H1 (cell line): ENCODE measurements around the gene MAPRE2. TPM values are rescaled to one million over a fixed set of nuclear protein-coding genes. Genes with fewer than 3 reads are reported as not detected.

Source experiments
- CTCF ChIA-PET: fragments of 300-600 bp; sonication (Branson Sonifier 250); formaldehyde crosslinking; loops from one replicate; lab custom pipeline; 2021; ENCODE audit not compliant: partially characterized antibody; lab: Charles Lee
- POLR2A ChIA-PET: fragments of 300-600 bp; sonication (Branson Sonifier 250); formaldehyde crosslinking; loops from one replicate; lab custom pipeline; 2021; ENCODE audit warnings: inconsistent platforms; ENCODE audit not compliant: partially characterized antibody; lab: Charles Lee
- DNase-seq, 2 experiments: peaks; one replicate each; pipeline versions ENCODE4 v3.0.0 to v3.0.0-alpha.2; 2010 to 2022; ENCODE audit warnings: low spot score in 2 of 2, low read depth in 1 of 2, mixed read lengths in 1 of 2
- FAIRE-seq: peaks from 2 replicates; lab custom pipeline; 2011; peaks lifted over from hg19 to GRCh38; lab: Jason Lieb, UNC
- H2AFZ ChIP-seq: 2 replicates; pipeline ENCODE4 v1.8.1; 2012; ENCODE audit warnings: low read length, inconsistent platforms
- H2AK5ac ChIP-seq: 2 replicates; pipeline ENCODE4 v1.6.1; 2013; ENCODE audit warnings: low read depth, low read length
- H2BK120ac ChIP-seq: replicated peaks from 2 replicates; pipeline ENCODE3; 2013; ENCODE audit warnings: low read depth, low read length, inconsistent platforms
- H2BK12ac ChIP-seq: 2 replicates; pipeline ENCODE4 v1.6.1; 2013; ENCODE audit warnings: low read depth, low read length
- H2BK15ac ChIP-seq: 2 replicates; pipeline ENCODE4 v1.6.1; 2013; ENCODE audit warnings: low read length
- H2BK20ac ChIP-seq: 2 replicates; pipeline ENCODE4 v1.6.1; 2013; ENCODE audit warnings: low read length
- H2BK5ac ChIP-seq: 2 replicates; pipeline ENCODE4 v1.6.1; 2013; ENCODE audit warnings: low read depth, low read length
- H3K14ac ChIP-seq: 2 replicates; pipeline ENCODE4 v1.6.1; 2013; ENCODE audit warnings: inconsistent platforms; ENCODE audit not compliant: insufficient read length
- H3K18ac ChIP-seq: 2 replicates; pipeline ENCODE4 v1.6.1; 2013; ENCODE audit warnings: low read length; ENCODE audit errors: extremely low read depth
- H3K23ac ChIP-seq: 2 replicates; pipeline ENCODE4 v1.6.1; 2013; ENCODE audit warnings: inconsistent platforms; ENCODE audit not compliant: insufficient read length
- H3K23me2 ChIP-seq: 2 replicates; pipeline ENCODE4 v1.6.1; 2013; ENCODE audit warnings: low read depth, low read length
- H3K27ac ChIP-seq: 2 replicates; pipeline ENCODE4 v1.6.1; 2011; ENCODE audit warnings: low read depth, low read length, inconsistent platforms
- H3K27me3 ChIP-seq, 4 experiments: replicated peaks in 1 of 4; 1 replicate in 1 of 4; 2 replicates in 3 of 4; pipeline versions ENCODE4 v1.6.1 to v1.8.1; 2011 to 2013; ENCODE audit warnings: low read length in 3 of 4, mild to moderate bottlenecking in 3 of 4, inconsistent platforms in 2 of 4, mixed read lengths in 2 of 4, moderate library complexity in 1 of 4; ENCODE audit not compliant: control insufficient read depth in 3 of 4, insufficient read depth in 3 of 4; ENCODE audit errors: extremely low read depth in 1 of 4
- H3K36me3 ChIP-seq, 4 experiments: 2 replicates each; pipeline versions ENCODE4 v1.6.1 to v1.8.1; 2011 to 2013; ENCODE audit warnings: mild to moderate bottlenecking in 4 of 4, low read length in 3 of 4, moderate library complexity in 2 of 4, control low read depth in 1 of 4, inconsistent platforms in 1 of 4; ENCODE audit not compliant: insufficient read depth in 4 of 4, control insufficient read depth in 2 of 4
- H3K4ac ChIP-seq: replicated peaks from 2 replicates; pipeline ENCODE3; 2013; ENCODE audit warnings: low read length, low read depth, mixed read lengths, inconsistent platforms; ENCODE audit not compliant: insufficient read length
- H3K4me1 ChIP-seq, 4 experiments: replicated peaks in 1 of 4; 1 replicate in 1 of 4; 2 replicates in 3 of 4; pipeline versions ENCODE4 v1.6.1 to v1.8.1; 2011 to 2013; ENCODE audit warnings: low read length in 3 of 4, inconsistent platforms in 2 of 4, mixed read lengths in 1 of 4; ENCODE audit not compliant: insufficient read depth in 4 of 4, control insufficient read depth in 3 of 4
- H3K4me2 ChIP-seq, 2 experiments: 2 replicates each; pipeline versions ENCODE4 v1.6.1 to v1.8.1; 2011 to 2013; ENCODE audit warnings: low read depth in 2 of 2, low read length in 2 of 2, control low read depth in 1 of 2, inconsistent platforms in 1 of 2, mild to moderate bottlenecking in 1 of 2; ENCODE audit not compliant: insufficient read depth in 1 of 2
- H3K4me3 ChIP-seq, 4 experiments: fragments of 200-600, 300-600 bp in 1 of 4; sonication (generic), shearing (Covaris generic), sonication (Bioruptor Twin) in 1 of 4; 2 replicates each; pipeline versions ENCODE4 v1.5.1 to v1.8.1; 2011 to 2016; ENCODE audit warnings: low read length in 4 of 4, low read depth in 3 of 4, control low read depth in 2 of 4, inconsistent platforms in 2 of 4, mild to moderate bottlenecking in 2 of 4, mixed read lengths in 1 of 4, moderate library complexity in 1 of 4; ENCODE audit not compliant: insufficient read depth in 2 of 4; ENCODE audit errors: extremely low read depth in 1 of 4
- H3K56ac ChIP-seq: replicated peaks from 2 replicates; pipeline ENCODE3; 2013; ENCODE audit warnings: low read depth, mild to moderate bottlenecking, mixed read lengths, low read length, inconsistent platforms; ENCODE audit not compliant: insufficient read length
- H3K79me1 ChIP-seq: 2 replicates; pipeline ENCODE4 v1.6.1; 2013; ENCODE audit warnings: low read depth, low read length, control low read depth
- H3K79me2 ChIP-seq, 2 experiments: 2 replicates each; pipeline versions ENCODE4 v1.6.1 to v1.8.1; 2012 to 2013; ENCODE audit warnings: low read length in 2 of 2, mild to moderate bottlenecking in 2 of 2, inconsistent platforms in 1 of 2; ENCODE audit not compliant: insufficient read depth in 2 of 2, control insufficient read depth in 1 of 2
- H3K9ac ChIP-seq, 4 experiments: replicated peaks in 1 of 4; 1 replicate in 1 of 4; 2 replicates in 3 of 4; pipeline versions ENCODE4 v1.6.1 to v1.8.1; 2011 to 2013; ENCODE audit warnings: low read depth in 3 of 4, low read length in 3 of 4, control low read depth in 2 of 4, mild to moderate bottlenecking in 2 of 4, moderate library complexity in 2 of 4, inconsistent platforms in 1 of 4; ENCODE audit errors: extremely low read depth in 1 of 4
- H3K9me3 ChIP-seq, 2 experiments: 2 replicates each; pipeline versions ENCODE4 v1.6.1 to v1.8.1; 2012 to 2013; ENCODE audit warnings: mild to moderate bottlenecking in 2 of 2, moderate library complexity in 2 of 2, control low read depth in 1 of 2, inconsistent platforms in 1 of 2, low read depth in 1 of 2, low read length in 1 of 2, mixed read lengths in 1 of 2; ENCODE audit not compliant: insufficient read depth in 2 of 2
- H4K20me1 ChIP-seq, 2 experiments: replicated peaks in 1 of 2; 2 replicates each; pipeline versions ENCODE3 to v1.8.1; 2011 to 2013; ENCODE audit warnings: inconsistent platforms in 2 of 2, low read length in 2 of 2, mild to moderate bottlenecking in 1 of 2; ENCODE audit not compliant: insufficient read depth in 2 of 2, control insufficient read depth in 1 of 2
- H4K5ac ChIP-seq: 2 replicates; pipeline ENCODE4 v1.6.1; 2013; ENCODE audit warnings: low read length, low read depth, mixed read lengths, inconsistent platforms; ENCODE audit not compliant: insufficient read length
- H4K8ac ChIP-seq: 2 replicates; pipeline ENCODE4 v1.8.0; 2013; ENCODE audit warnings: mild to moderate bottlenecking, moderate library complexity, low read length, inconsistent platforms; ENCODE audit not compliant: insufficient read depth; ENCODE audit errors: extremely low read depth
- H4K91ac ChIP-seq: replicated peaks from 2 replicates; pipeline ENCODE3; 2013; ENCODE audit warnings: low read length, mixed read lengths, inconsistent platforms; ENCODE audit not compliant: insufficient read length
- BCL11A ChIP-seq, 2 experiments: IDR thresholded peaks; one replicate each; pipeline ENCODE4 v1.6.1; 2011; ENCODE audit warnings: low read depth in 2 of 2, low read length in 2 of 2, mild to moderate bottlenecking in 2 of 2
- EGR1 ChIP-seq: IDR thresholded peaks from 2 replicates; pipeline ENCODE4 v1.6.1; 2011; ENCODE audit warnings: low read depth, low read length, borderline replicate concordance
- EP300 ChIP-seq, 2 experiments: IDR thresholded peaks; 1 replicate in 1 of 2; 2 replicates in 1 of 2; pipeline ENCODE4 v1.6.1; 2011 to 2012; ENCODE audit warnings: low read depth in 2 of 2, low read length in 2 of 2, mild to moderate bottlenecking in 2 of 2, borderline replicate concordance in 1 of 2, inconsistent platforms in 1 of 2, moderate library complexity in 1 of 2
- EZH2 ChIP-seq: fragments of 200-600 bp; sonication (generic); IDR thresholded peaks from 2 replicates; pipeline ENCODE4 v1.7.1; 2012; ENCODE audit warnings: low read depth, mild to moderate bottlenecking, moderate library complexity, low read length, inconsistent platforms; ENCODE audit not compliant: severe bottlenecking
- MAX ChIP-seq: IDR thresholded peaks from 2 replicates; pipeline ENCODE4 v1.6.1; 2012; ENCODE audit warnings: inconsistent platforms
- POLR2A ChIP-seq, 2 experiments: IDR thresholded peaks; 1 replicate in 1 of 2; 2 replicates in 1 of 2; pipeline ENCODE4 v1.6.1; 2011; ENCODE audit warnings: low read depth in 2 of 2, low read length in 2 of 2, mild to moderate bottlenecking in 2 of 2; ENCODE audit errors: control extremely low read depth in 1 of 2
- POU5F1 ChIP-seq: IDR thresholded peaks from 2 replicates; pipeline ENCODE4 v1.6.1; 2011; ENCODE audit warnings: low read depth, mild to moderate bottlenecking, low read length, moderate library complexity
- SP2 ChIP-seq: IDR thresholded peaks from 2 replicates; pipeline ENCODE4 v1.6.1; 2012; ENCODE audit warnings: mild to moderate bottlenecking, low read length, inconsistent platforms
- SP4 ChIP-seq: IDR thresholded peaks from 2 replicates; pipeline ENCODE4 v1.6.1; 2012; ENCODE audit warnings: low read length, inconsistent platforms
- WGBS, 2 experiments: shearing (Covaris generic) in 1 of 2; methylation state at CpG; one replicate each; pipeline versions ENCODE4 v1.1.6 to v1.1.7; 2013 to 2015; ENCODE audit warnings: low lambda C conversion rate in 2 of 2, mixed read lengths in 2 of 2, inconsistent platforms in 1 of 2, low coverage in 1 of 2, missing lambda C conversion rate in 1 of 2; ENCODE audit not compliant: insufficient replicate concordance in 2 of 2, insufficient coverage in 1 of 2, insufficient read length in 1 of 2; ENCODE audit errors: extremely low coverage in 1 of 2, missing lambda C conversion rate in 1 of 2; 5-methylcytosine and 5-hydroxymethylcytosine counted together
- polyA plus RNA-seq, 7 experiments: library from polyadenylated mRNA; depleted of rRNA in 3 of 7; stranded (reverse) in 5 of 7; unstranded in 2 of 7; fragments of >200 nt in 5 of 7; fragments of 200-250 nt in 2 of 7; gene quantifications; 1 replicate in 5 of 7; 2 replicates in 1 of 7; 4 replicates in 1 of 7; pipeline versions ENCODE4 v1.2.1 to v1.2.3, GENCODE V29; 2011 to 2013; ENCODE audit warnings: missing spikeins in 2 of 7, mixed read lengths in 2 of 7
- total RNA-seq: library from RNA; stranded (reverse); fragmentation: NEBNext Ultra II Directional; extraction: Animal tissue kit (Norgen Biotek cat#: 25700); gene quantifications from 2 replicates; pipeline ENCODE4 v1.2.1, GENCODE V29; 2021

Gene MAPRE2
- total and polyA plus RNA-seq, 2 of the 8 experiments (the other 6 are each of a cell fraction or from before 2014, with no cell fraction given), result 32.6 to 33.1 TPM

- H3K4me2 ChIP-seq, result no peak overlapping the region
- H3K23ac ChIP-seq, result no peak overlapping the region
- no peak overlapping the region for H3K27ac ChIP-seq
- H2AFZ ChIP-seq, result no peak overlapping the region
- H3K9ac ChIP-seq, result no peak overlapping the region
- no peak overlapping the region for H4K8ac ChIP-seq
- no peaks in the 10 kb centered on the region for H3K36me3 ChIP-seq
- H2AK5ac ChIP-seq, result no peak overlapping the region
- H3K79me1 ChIP-seq, result no peaks in the 10 kb centered on the region
- H3K14ac ChIP-seq, result no peak overlapping the region
- no peak overlapping the region for H4K91ac ChIP-seq
- 86% methylated on average over 3 of the region's 3 CpGs; no CpG with 5 or more reads in 1 of the 2 experiments for WGBS, 2 experiments
- no peaks in the 10 kb centered on the region for H3K27me3 ChIP-seq
- H3K4me1 ChIP-seq, result peaks cover 0 to 7% (median 0%) of the 10 kb centered on the region in 4 experiments; a peak in 2 of 7 replicates
- TF ChIP-seq MAX (no peak), POLR2A (IDR thresholded peaks at IDR 0.05; ENCODE audit: control extremely low read depth in 1 of 2, low read depth in 2 of 2, low read length in 2 of 2) (no peak), BCL11A (IDR thresholded peaks at IDR 0.05; ENCODE audit: low read depth in 2 of 2, low read length in 2 of 2) (no peak), POU5F1 (no peak), EGR1 (no peak), SP2 (no peak), EP300 (IDR thresholded peaks at IDR 0.05; ENCODE audit: borderline replicate concordance in 1 of 2, low read depth in 2 of 2, low read length in 2 of 2) (no peak), EZH2 (no peak), SP4 (no peak)
- H3K79me2 ChIP-seq, result no peaks in the 10 kb centered on the region
- no peak overlapping the region for H2BK120ac ChIP-seq
- H2BK20ac ChIP-seq, result no peak overlapping the region
- H3K18ac ChIP-seq, result no peak overlapping the region
- H3K56ac ChIP-seq, result no peak overlapping the region
- no peak overlapping the region for H3K4me3 ChIP-seq
- H3K4ac ChIP-seq, result no peak overlapping the region
- DNase-seq, result no peak
- no peak for FAIRE-seq
- no peak overlapping the region for H4K5ac ChIP-seq
- H3K23me2 ChIP-seq, result no peaks in the 10 kb centered on the region
- H3K9me3 ChIP-seq, result no peaks in the 10 kb centered on the region
- H2BK15ac ChIP-seq, result no peak overlapping the region
- H4K20me1 ChIP-seq, result no peaks in the 10 kb centered on the region
- POLR2A ChIA-PET, result interaction anchor here (1.7 kb wide), 1 partner anchor 10 kb away, joined by 6 read pairs; the partner anchor contains the start of gene MAPRE2
- no peak overlapping the region for H2BK5ac ChIP-seq
- CTCF ChIA-PET, result interaction anchor here (0.7 to 7.1 kb wide), 6 partner anchors 9 to 113 kb away, joined by 3 to 80 read pairs (median 5); no protein-coding TSS in a partner anchor
- H2BK12ac ChIP-seq, result no peak overlapping the region
These were observed 10.8 kb upstream of the MAPRE2 start for GRCh38 chr18:35030277-35030989.
